Prostate gland (tissue), 2 donors: ENCODE measurements around the gene ANGPTL2.

ENCODE experiments used
- POLR2A ChIP-seq: fragments of 450-650 bp; IDR thresholded peaks from one replicate; pipeline ENCODE4 v1.6.1; 2016; ENCODE audit warnings: antibody characterized with exemption, mild to moderate bottlenecking
- TF ChIP-seq, protein P1 (sequence below), 4 experiments: fragments of 200-600 bp in 2 of 4; fragments of 450-650 bp in 2 of 4; sonication (generic) in 2 of 4; IDR thresholded peaks; 1 replicate in 3 of 4; 2 replicates in 1 of 4; pipeline ENCODE4 v1.5.1; 2016 to 2019; ENCODE audit warnings: antibody characterized with exemption in 4 of 4, mild to moderate bottlenecking in 2 of 4, moderate library complexity in 2 of 4

DNA sequence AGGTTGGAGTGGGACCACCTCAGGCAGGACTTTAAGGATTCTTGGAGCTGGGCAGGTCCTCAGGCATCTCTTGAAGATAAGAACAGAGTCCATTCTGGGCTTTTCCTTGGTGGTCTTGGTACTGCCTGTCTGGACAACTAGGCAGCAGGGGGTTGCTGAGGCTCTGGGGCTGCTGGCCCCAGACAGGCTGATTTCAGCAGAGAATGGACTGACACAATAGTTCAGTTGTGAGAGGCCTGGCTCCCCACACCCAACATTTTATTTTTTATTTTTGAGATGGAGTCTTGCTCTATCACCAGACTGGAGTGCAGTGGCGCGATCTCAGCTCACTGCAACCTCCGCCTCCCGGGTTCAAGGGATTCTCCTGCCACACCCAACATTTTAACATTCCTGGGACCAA, 4.6 kb downstream of the ANGPTL2 start:
- TF ChIP-seq, protein P1, sequence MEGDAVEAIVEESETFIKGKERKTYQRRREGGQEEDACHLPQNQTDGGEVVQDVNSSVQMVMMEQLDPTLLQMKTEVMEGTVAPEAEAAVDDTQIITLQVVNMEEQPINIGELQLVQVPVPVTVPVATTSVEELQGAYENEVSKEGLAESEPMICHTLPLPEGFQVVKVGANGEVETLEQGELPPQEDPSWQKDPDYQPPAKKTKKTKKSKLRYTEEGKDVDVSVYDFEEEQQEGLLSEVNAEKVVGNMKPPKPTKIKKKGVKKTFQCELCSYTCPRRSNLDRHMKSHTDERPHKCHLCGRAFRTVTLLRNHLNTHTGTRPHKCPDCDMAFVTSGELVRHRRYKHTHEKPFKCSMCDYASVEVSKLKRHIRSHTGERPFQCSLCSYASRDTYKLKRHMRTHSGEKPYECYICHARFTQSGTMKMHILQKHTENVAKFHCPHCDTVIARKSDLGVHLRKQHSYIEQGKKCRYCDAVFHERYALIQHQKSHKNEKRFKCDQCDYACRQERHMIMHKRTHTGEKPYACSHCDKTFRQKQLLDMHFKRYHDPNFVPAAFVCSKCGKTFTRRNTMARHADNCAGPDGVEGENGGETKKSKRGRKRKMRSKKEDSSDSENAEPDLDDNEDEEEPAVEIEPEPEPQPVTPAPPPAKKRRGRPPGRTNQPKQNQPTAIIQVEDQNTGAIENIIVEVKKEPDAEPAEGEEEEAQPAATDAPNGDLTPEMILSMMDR (IDR thresholded peaks at IDR 0.05): no peak
- no peak for TF ChIP-seq POLR2A
